ENCODE results near the gene VTN. TPM values are rescaled to one million over a fixed set of nuclear protein-coding genes. Genes with fewer than 3 reads are reported as not detected.

Gene VTN
- total and polyA plus RNA-seq, 8 donors = 0.72 to 2.9 (median 1.1) TPM; not detected in 3

- DNase-seq = peak in 1 of 2 donors; percentile 16
- TF ChIP-seq POLR2AphosphoS5 (IDR thresholded peaks at IDR 0.05) (no peak), CTCF (IDR thresholded peaks at IDR 0.05) (no peak), EP300 (IDR thresholded peaks at IDR 0.05) (no peak), POLR2A (IDR thresholded peaks at IDR 0.05) (no peak)
- Histone ChIP-seq H3K4me1 (peaks cover 16 to 54% (median 26%) of the 10 kb centered on the region in 4 donors), H3K36me3 (peaks cover 36 to 63% (median 59%) of the 10 kb centered on the region in 4 donors), H3K9me3 (no peaks in the 10 kb centered on the region), H3K4me3 (no peak overlapping the region), H3K27ac (peak overlapping the region; percentile 12 to 81 (median 68)), H3K27me3 (no peaks in the 10 kb centered on the region)
- intact Hi-C loops (cut with DNase I; ENCODE audit: low total_unique reads) = no loop called here
- WGBS, 5 donors = 77 to 93% (median 85%) methylated on average over 9 of the region's 9 CpGs
Measured at GRCh38 chr17:28327031-28327607, 43.0 kb downstream of the VTN start.

- Histone ChIP-seq H3K36me3 (peaks cover 31 to 53% (median 50%) of the 10 kb centered on the region in 4 donors), H3K27ac (peak overlapping the region; percentile 42 to 81 (median 68)), H3K27me3 (no peaks in the 10 kb centered on the region), H3K4me3 (no peak overlapping the region), H3K4me1 (peaks cover 15 to 58% (median 27%) of the 10 kb centered on the region in 4 donors), H3K9me3 (no peaks in the 10 kb centered on the region)
- peak; percentile 52 to 84 for DNase-seq
- WGBS, 5 donors = 31 to 61% (median 35%) methylated on average over 7 of the region's 7 CpGs
- TF ChIP-seq POLR2A (IDR thresholded peaks at IDR 0.05) (no peak), POLR2AphosphoS5 (IDR thresholded peaks at IDR 0.05) (peak in 1 of 3 donors; percentile 36), EP300 (IDR thresholded peaks at IDR 0.05) (no peak), CTCF (IDR thresholded peaks at IDR 0.05) (no peak)
- intact Hi-C loops (cut with DNase I; ENCODE audit: low total_unique reads) = no loop called here
Measured at GRCh38 chr17:28326114-28326513, 44.0 kb downstream of the VTN start.

- Histone ChIP-seq H3K9me3 (no peaks in the 10 kb centered on the region), H3K36me3 (peaks cover 27 to 44% (median 41%) of the 10 kb centered on the region in 4 donors), H3K4me3 (no peak overlapping the region), H3K27ac (peak overlapping the region; percentile 41 to 81 (median 68)), H3K4me1 (peaks cover 19 to 67% (median 28%) of the 10 kb centered on the region in 4 donors), H3K27me3 (no peaks in the 10 kb centered on the region)
- intact Hi-C loops (cut with DNase I; ENCODE audit: low total_unique reads) = no loop called here
- 48 to 60% (median 53%) methylated on average over 5 of the region's 5 CpGs for WGBS, 5 donors
- TF ChIP-seq CTCF (IDR thresholded peaks at IDR 0.05) (no peak), POLR2A (IDR thresholded peaks at IDR 0.05) (no peak), EP300 (IDR thresholded peaks at IDR 0.05) (no peak), POLR2AphosphoS5 (IDR thresholded peaks at IDR 0.05) (no peak)
- DNase-seq = no peak
Measured at GRCh38 chr17:28325211-28325610, 44.9 kb downstream of the VTN start.

DNA sequence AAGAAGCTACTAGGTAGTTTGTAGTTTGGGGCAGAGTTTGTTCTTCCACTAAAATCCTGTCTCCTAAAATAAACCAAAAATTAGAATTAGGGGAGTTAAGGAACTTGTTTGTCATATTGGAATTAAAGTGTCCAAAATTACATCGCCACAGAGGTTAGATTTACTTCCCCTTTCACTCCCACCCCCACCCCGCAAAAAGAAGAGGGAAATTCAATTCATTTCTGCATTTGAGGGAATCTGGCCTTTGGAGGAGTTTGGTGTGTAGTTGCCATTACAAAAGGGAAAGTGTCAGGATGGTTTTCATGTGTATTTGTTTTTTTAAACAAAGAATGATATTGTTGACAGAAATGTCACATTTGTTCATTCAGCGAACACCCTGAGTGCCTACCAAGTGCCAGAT is 45.3 kb downstream of the VTN start:
- H3K27me3 ChIP-seq = no peaks in the 10 kb centered on the region
- no peak overlapping the region for H3K4me3 ChIP-seq
- TF ChIP-seq CTCF (IDR thresholded peaks at IDR 0.05) = no peak
- no peak for TF ChIP-seq EP300 (IDR thresholded peaks at IDR 0.05)
- no peak for TF ChIP-seq POLR2A (IDR thresholded peaks at IDR 0.05)
- TF ChIP-seq POLR2AphosphoS5 (IDR thresholded peaks at IDR 0.05) = no peak
- 43 to 63% (median 52%) methylated on average over 3 of the region's 3 CpGs for WGBS, 5 donors
- peaks cover 27 to 40% (median 37%) of the 10 kb centered on the region in 4 donors for H3K36me3 ChIP-seq
- H3K27ac ChIP-seq = peak overlapping the region; percentile 64 to 81 (median 68)
- no peak for DNase-seq
- intact Hi-C loops (cut with DNase I; ENCODE audit: low total_unique reads) = no loop called here
- H3K4me1 ChIP-seq = peaks cover 24 to 72% (median 30%) of the 10 kb centered on the region in 4 donors
- H3K9me3 ChIP-seq = no peaks in the 10 kb centered on the region

All from stomach (tissue), 9 donors.